ENCODE measurements around the gene CHST7.
"Not testable (repeated sequence)": the region's sequence is repeated elsewhere in the genome, so short reads cannot be mapped to it uniquely, and the experiment has no call there.

CHST7 gene, protein sequence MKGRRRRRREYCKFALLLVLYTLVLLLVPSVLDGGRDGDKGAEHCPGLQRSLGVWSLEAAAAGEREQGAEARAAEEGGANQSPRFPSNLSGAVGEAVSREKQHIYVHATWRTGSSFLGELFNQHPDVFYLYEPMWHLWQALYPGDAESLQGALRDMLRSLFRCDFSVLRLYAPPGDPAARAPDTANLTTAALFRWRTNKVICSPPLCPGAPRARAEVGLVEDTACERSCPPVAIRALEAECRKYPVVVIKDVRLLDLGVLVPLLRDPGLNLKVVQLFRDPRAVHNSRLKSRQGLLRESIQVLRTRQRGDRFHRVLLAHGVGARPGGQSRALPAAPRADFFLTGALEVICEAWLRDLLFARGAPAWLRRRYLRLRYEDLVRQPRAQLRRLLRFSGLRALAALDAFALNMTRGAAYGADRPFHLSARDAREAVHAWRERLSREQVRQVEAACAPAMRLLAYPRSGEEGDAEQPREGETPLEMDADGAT

DNA sequence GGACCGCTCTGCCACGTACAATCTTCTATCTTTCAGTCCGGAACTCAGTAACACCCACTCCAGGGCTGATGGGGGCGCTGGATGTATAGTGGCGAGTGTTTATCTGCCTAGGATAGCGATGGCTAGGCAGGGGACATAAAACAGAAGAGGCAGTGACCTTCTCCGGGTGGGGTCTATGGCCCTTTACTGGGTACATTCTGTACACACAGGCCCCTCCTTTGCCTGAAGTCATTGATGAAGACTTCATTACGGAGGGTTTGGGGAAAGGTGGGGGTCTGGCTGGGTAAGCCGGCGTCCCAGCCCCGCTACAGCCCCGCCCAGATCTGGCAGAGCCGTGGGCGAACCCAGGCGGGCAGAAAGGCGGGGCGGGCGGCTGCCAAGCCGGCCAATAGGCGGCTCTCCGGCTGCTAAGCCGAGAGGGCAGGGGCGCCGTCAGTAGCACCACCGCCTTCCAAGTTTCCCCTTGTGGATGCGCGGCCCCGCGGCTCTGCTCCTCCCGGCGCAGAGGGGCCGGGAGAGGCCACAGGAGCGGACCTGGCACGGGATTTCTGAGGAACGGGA, at the start of gene CHST7:
CHST7 (plus strand) TSS at position 435 of the 561 bp plus-strand sequence. CDS start 167 bp downstream, outside the sequence.
- peak; percentile 49 for DNase-seq (ENCODE audit: low spot score)

DNA sequence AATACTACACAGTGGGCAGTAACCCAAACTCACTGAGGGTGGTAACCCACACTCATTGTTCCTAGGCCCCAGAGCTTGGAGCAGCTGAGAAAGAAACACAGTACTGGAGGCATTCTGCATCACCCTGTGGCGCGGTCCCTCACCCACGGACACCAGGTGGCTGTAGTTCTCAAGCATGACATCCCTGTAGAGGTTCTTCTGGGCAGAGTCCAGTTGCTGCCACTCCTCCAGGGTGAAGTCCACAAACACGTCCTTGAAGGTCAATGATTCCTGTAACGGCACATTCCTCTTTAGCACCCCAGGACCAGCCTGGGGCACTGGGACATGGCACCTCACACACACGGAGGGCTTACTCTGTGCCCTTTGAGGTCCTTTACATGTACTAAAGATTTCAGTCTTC, 44.9 kb upstream of the CHST7 start:
- DNase-seq (ENCODE audit: low spot score) = not testable (repeated sequence)

GRCh38 chrX:46529740-46530403, 43.7 kb upstream of the CHST7 start:
- not testable (repeated sequence) for DNase-seq (ENCODE audit: low spot score)

- not testable (repeated sequence) for DNase-seq (ENCODE audit: low spot score)
Observed at GRCh38 chrX:46530404-46530908, 43.1 kb upstream of the CHST7 start.

DNA sequence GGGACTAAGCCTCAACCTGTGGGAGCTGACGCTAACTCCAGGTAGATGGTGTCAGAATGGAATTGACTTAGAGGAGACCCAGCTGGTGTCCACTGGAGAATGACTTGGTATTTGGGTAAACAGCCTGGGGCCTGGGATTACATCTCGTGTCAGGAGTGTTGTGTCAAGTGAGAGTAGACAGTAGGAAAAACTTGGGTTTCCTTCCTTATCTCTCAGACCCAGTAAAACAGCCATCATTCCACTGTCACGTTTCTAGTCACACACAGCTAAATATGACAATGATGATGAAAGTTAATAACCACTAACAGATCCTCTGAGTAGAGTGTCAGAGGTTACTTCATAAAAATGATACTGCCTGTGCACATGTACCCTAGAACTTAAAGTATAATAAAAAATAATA, 42.1 kb upstream of the CHST7 start:
- DNase-seq (ENCODE audit: low spot score) = no peak

DNA sequence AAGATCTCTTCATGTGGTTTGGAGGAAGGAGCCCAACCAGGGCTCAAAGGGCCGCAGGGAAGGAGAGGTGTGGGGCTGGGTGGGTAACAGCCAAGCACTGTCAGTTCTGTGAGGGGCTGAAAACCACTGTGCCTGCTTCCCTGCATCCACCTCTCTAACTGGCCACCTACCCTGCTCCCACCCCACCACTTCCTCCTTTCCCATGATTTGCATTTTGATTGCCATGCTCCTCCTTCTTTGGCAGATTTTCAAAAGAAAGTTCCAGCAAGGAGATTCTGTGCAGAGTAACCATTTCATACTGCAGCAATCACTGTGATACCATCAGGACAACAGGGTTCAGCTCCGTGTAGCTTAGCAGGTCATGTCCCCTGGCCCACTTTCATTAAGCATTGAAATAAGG, 30.1 kb upstream of the CHST7 start:
- no peak for DNase-seq (ENCODE audit: low spot score)

- DNase-seq (ENCODE audit: low spot score) = not testable (repeated sequence)
Observed at GRCh38 chrX:46544527-46544926, 29.0 kb upstream of the CHST7 start.

DNA sequence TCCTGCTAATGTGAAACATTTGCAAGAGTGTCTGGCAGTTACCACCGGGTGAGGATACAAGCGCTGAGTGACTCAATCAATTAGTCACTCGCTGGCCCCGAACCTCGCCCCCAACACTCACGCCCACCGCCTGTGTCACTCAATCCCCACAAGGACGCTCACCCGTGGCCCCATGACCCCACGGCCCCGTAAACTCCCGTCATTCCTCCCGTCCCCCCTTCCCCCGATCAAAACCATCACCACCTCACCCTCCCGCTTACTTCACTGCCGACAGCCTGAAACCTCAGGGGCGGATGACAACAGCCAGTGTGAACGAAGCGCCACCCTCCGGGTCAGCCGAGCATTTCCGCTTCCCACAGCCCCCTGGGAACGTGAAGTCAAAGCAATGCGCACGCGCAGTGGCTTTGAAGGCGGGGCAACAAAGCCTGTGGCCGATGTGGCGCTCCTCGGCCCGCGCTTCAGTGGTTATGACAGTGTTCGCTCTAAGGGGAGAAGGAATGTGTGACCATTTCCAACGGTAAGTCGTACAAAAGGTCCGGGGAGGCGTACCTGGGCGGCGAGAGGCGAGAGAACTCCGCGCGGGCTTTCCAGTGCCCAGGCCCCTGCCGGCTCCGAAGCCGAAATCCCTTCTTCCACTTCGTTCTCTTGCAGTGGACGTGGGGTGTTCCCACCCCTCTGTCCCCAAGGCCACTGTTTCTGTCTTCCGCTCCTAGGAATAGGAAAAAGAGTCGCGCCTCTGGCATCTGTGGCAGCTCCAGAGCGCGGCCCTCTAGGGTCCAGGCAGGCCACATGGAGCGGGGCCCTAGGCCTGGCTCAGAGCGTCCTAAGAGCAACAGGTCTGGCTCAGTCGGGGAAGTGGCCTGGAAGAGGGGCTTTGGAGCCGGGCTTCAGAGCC, 28.2 kb upstream of the CHST7 start, which contains the start of gene ZNF674:
ZNF674 (minus strand) TSS at position 311 of the 895 bp plus-strand sequence. CDS start 3,334 bp downstream, outside the sequence.
- DNase-seq (ENCODE audit: low spot score) = peak; percentile 93

GRCh38 chrX:46547857-46548256, 25.7 kb upstream of the CHST7 start:
- no peak for DNase-seq (ENCODE audit: low spot score)

- DNase-seq (ENCODE audit: low spot score) = no peak
Observed at GRCh38 chrX:46549914-46550313, 23.7 kb upstream of the CHST7 start.

DNA sequence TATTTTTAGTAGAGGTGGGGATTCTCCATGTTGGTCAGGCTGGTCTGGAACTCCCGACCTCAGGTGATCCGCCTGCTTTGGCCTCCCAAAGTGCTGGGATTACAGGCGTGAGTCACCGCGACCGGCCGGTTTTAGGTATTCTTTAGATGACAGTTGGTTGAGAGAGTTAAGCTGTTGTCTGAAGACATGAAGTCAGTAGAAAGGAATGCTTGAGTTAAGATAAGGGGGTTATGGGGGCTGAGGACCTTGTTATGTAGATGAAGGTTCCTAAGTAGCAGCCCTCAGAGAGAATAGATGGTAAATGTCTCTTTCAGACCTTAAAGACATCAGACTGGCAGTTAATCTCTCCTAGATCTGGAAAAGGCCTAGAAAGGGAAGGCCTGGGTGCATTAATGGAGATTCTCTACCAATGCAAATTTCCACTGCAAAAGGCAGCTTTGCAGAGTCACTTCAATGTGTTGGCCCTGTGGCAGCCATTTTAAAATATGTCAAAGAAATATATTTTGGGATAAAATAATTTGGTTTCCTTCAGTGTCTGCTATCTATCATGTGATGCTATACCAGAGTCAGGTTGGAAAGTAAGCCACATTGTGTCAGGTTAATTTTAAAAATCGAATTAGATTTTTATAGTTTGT, 22.0 kb upstream of the CHST7 start:
- DNase-seq (ENCODE audit: low spot score) = no peak

- DNase-seq (ENCODE audit: low spot score) = no peak
Observed at GRCh38 chrX:46553935-46554334, 19.6 kb upstream of the CHST7 start.

DNA sequence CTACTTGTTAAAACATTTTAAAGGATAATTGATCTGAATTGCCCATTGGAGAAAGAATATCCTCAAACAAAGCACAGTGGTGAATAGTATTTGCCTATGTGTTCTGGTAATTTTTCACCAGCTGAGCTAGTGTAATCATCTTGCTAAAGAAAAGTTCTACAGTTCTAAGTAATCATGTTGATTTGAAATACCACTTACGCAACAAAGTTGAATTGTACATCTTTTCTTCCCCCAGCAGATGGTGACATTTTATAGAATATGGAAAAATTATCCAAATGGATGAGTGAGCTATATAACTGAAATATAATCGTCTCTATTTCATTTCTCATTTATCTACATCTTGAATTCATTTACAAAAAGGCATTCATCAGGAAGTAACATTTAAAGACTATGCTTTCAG, 18.6 kb upstream of the CHST7 start:
- no peak for DNase-seq (ENCODE audit: low spot score)

DNA sequence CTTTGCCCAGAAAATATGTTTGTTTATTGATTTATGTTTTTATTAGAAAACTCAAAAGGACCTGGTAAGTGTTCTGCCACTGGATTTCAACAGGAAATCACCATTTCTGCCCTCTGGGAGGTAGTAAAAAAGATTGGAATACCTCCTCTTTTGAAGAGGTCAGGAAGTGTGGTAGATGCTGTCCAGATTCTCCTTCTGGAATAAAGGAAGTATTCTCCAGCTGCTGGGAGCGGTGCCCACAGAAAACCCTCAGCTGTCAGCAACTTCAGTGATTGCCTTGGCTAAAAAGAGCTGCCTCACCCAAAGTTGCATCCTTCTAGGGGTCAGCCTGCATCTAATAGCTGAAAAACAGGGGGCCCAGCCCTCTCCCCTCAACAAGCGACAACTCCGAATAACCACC, 14.5 kb upstream of the CHST7 start:
- no peak for DNase-seq (ENCODE audit: low spot score)

GRCh38 chrX:46561824-46562657, 11.5 kb upstream of the CHST7 start:
- DNase-seq (ENCODE audit: low spot score) = peak; percentile 12

- DNase-seq (ENCODE audit: low spot score) = no peak
Observed at GRCh38 chrX:46567388-46567787, 6.2 kb upstream of the CHST7 start.

DNA sequence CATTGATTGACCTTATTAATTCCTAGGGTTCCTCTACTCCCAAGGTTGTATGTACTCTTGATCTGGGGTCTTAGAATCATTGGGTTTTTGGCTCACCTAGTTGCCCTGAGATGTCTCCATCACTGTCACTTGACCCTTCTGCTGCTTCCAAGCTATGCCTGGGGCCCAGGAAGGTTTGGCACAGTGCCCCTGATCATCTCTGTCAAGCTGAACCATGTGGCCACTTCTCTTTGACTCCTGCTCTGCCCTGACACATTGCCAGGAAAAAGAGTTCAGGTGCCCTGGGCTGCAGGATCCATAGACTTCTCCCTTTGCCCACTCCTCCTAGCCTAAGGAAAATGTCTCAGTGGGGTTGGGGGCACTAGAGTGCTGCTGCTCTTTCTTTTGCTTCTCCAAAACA, 3.9 kb upstream of the CHST7 start:
- DNase-seq (ENCODE audit: low spot score) = no peak

- no peak for DNase-seq (ENCODE audit: low spot score)
Observed at GRCh38 chrX:46571423-46572339, 1.9 kb upstream of the CHST7 start.

DNA sequence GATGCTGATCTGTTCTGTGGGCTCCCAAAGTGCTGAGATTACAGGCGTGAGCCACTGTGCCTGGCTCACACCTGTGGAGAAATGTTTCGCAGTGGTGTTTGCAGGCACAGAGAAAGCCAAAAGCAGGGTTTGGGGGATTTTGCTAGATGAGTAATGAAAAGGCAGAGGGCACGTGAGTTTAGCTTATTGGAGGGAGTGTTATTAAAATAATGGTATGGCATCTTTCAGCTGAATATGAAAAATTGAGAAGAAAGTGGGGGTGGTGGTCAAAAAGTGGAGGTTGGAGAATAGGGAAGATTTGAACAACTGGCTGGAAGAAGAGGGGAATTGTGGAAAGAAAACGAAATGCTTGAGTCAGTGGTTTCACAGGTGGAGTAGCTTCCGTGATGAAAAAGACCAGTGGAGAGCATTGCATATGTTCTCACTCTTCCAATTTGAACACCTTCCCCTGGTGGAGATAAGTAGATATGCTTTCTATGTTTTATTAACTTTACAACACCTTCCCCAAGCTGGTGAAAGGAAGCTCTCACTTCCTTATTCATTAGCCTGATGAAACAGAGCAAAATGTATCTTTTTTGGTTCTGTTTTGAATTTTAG, 1.1 kb upstream of the CHST7 start:
- no peak for DNase-seq (ENCODE audit: low spot score)

Measured in Ammon's horn (tissue), 1 donor.